PC-3 (cell line): ENCODE results near the gene ZNF385A. TPM values are rescaled to one million over a fixed set of nuclear protein-coding genes. Genes with fewer than 3 reads are reported as not detected.
A peak's percentile ranks its signal among the peaks of the same experiment; 100 is the strongest.

Experiments
- ATAC-seq: fragments of 200-7000 bp; cut with Tn5 transposase; 2 replicates; pipeline ENCODE4 v1.9.1; 2020; ENCODE audit warnings: mild to moderate bottlenecking, moderate library complexity
- BruUV-seq: library from RNA; stranded (reverse); fragments of 400-500 nt; replicated peaks from 2 replicates; lab custom pipeline; 2021; lab: Mats Ljungman, UMichigan
- CTCF ChIA-PET: fragments of 300-600 bp; sonication (Branson Sonifier 250); formaldehyde crosslinking; loops from one replicate; lab custom pipeline; 2022; ENCODE audit warnings: antibody characterized with exemption; lab: Charles Lee
- POLR2A ChIA-PET: fragments of 300-600 bp; sonication (Branson Sonifier 250); formaldehyde crosslinking; loops from one replicate; lab custom pipeline; 2022; ENCODE audit warnings: antibody characterized with exemption; ENCODE audit not compliant: unreplicated experiment; lab: Charles Lee
- DNase-seq: peaks from one replicate; pipeline ENCODE4 v3.0.0-alpha.2; 2015
- H2AFZ ChIP-seq: fragments of 300-600 bp; sonication (generic); 2 replicates; pipeline ENCODE4 v1.6.0; 2016; ENCODE audit warnings: antibody characterized with exemption, low read length
- H3F3A ChIP-seq: fragments of 300-600 bp; sonication (generic); one replicate; pipeline ENCODE4 v1.6.0; 2017; ENCODE audit warnings: antibody characterized with exemption, low read length, control low read depth, mild to moderate bottlenecking; ENCODE audit not compliant: unreplicated experiment
- H3K27ac ChIP-seq: fragments of 300-600 bp; sonication (generic); 2 replicates; pipeline ENCODE4 v1.5.1; 2016; ENCODE audit warnings: mild to moderate bottlenecking, low read length
- H3K27me3 ChIP-seq: fragments of 300-600 bp; sonication (generic); 2 replicates; pipeline ENCODE4 v1.6.1; 2016; ENCODE audit warnings: low read length, mixed read lengths
- H3K36me3 ChIP-seq: fragments of 300-600 bp; sonication (generic); 2 replicates; pipeline ENCODE4 v1.6.1; 2016; ENCODE audit warnings: low read depth, mixed run types, low read length, mixed read lengths
- H3K4me1 ChIP-seq: fragments of 300-600 bp; sonication (generic); 2 replicates; pipeline ENCODE4 v1.5.1; 2016; ENCODE audit warnings: low read length; ENCODE audit not compliant: insufficient read depth
- H3K4me2 ChIP-seq: fragments of 300-600 bp; sonication (generic); 2 replicates; pipeline ENCODE4 v1.6.0; 2016; ENCODE audit warnings: low read length
- H3K4me3 ChIP-seq: fragments of 300-600 bp; sonication (generic); 2 replicates; pipeline ENCODE4 v1.5.1; 2016; ENCODE audit warnings: mild to moderate bottlenecking, low read length, mixed read lengths
- H3K79me2 ChIP-seq: fragments of 300-600 bp; sonication (generic); 2 replicates; pipeline ENCODE4 v1.6.1; 2017; ENCODE audit warnings: low read length, mixed read lengths
- H3K9ac ChIP-seq: fragments of 300-600 bp; sonication (generic); 2 replicates; pipeline ENCODE4 v1.6.0; 2016; ENCODE audit warnings: mild to moderate bottlenecking, low read length
- H3K9me2 ChIP-seq: fragments of 300-600 bp; sonication (generic); replicated peaks from 2 replicates; pipeline ENCODE4 v1.6.1; 2016; ENCODE audit warnings: mixed run types, low read length, mixed read lengths
- H3K9me3 ChIP-seq: fragments of 300-600 bp; sonication (generic); 2 replicates; pipeline ENCODE4 v1.6.1; 2016; ENCODE audit warnings: low read length, mixed read lengths
- H4K20me1 ChIP-seq: fragments of 300-600 bp; sonication (generic); 2 replicates; pipeline ENCODE4 v1.6.1; 2016; ENCODE audit warnings: low read length, mixed read lengths
- CTCF ChIP-seq: fragments of 300-600 bp; sonication (generic); conservative IDR thresholded peaks from 2 replicates; pipeline ENCODE4 v1.5.1; 2017; ENCODE audit warnings: antibody characterized with exemption, low read depth, mild to moderate bottlenecking, low read length
- EZH2 ChIP-seq: fragments of 300-600 bp; sonication (generic); IDR thresholded peaks from one replicate; pipeline ENCODE4 v1.6.1; 2017; ENCODE audit warnings: antibody characterized with exemption, mild to moderate bottlenecking, low read length; ENCODE audit not compliant: unreplicated experiment
- EZH2phosphoT487 ChIP-seq: fragments of 300-600 bp; sonication (generic); IDR thresholded peaks from 2 replicates; pipeline ENCODE4 v1.6.1; 2018; ENCODE audit warnings: mild to moderate bottlenecking, antibody characterized with exemption, low read length, borderline replicate concordance
- intact Hi-C: fragments of 100-400 bp; cut with micrococcal nuclease; formaldehyde crosslinking; loops from 2 replicates; pipeline ENCODE4 v1.9.0; 2023
- total RNA-seq: library from RNA; depleted of rRNA; stranded (reverse); fragments of >200 nt; gene quantifications from 2 replicates; pipeline ENCODE4 v1.2.3, GENCODE V29; 2014

The ZNF385A gene
- total RNA-seq, 1 experiment from 2014 or later = 1.8 TPM

GRCh38 chr12:54379398-54380201 is 4.9 kb downstream of the ZNF385A start:
- no peaks in the 10 kb centered on the region for H3F3A ChIP-seq
- H3K4me2 ChIP-seq = peak overlapping the region; percentile 96
- peak; percentile 94 for DNase-seq
- H4K20me1 ChIP-seq = no peaks in the 10 kb centered on the region
- peak overlapping the region; percentile 95 for H2AFZ ChIP-seq
- H3K9me2 ChIP-seq = no peaks in the 10 kb centered on the region
- H3K36me3 ChIP-seq = no peaks in the 10 kb centered on the region
- H3K4me1 ChIP-seq = peaks cover 16% of the 10 kb centered on the region
- TF ChIP-seq CTCF = peak; percentile 100
- no peak for TF ChIP-seq EZH2phosphoT487
- intact Hi-C loops = loop anchor here (1.0 kb wide), 1 partner anchor 11 kb away; no protein-coding TSS in a partner anchor
- H3K9me3 ChIP-seq = no peaks in the 10 kb centered on the region
- H3K27ac ChIP-seq = peak overlapping the region; percentile 37; the same call in 1 of the 2 replicates
- ChIA-PET POLR2A (interaction anchor here (0.7 kb wide), 1 partner anchor 16 kb away, joined by 3 read pairs; no protein-coding TSS in a partner anchor), CTCF (interaction anchor here (0.6 to 2.7 kb wide), 7 partner anchors 8 to 1275 kb away, joined by 3 to 26 read pairs (median 4); no protein-coding TSS in a partner anchor)
- TSS peak; percentile 61 for BruUV-seq
- H3K9ac ChIP-seq = peak overlapping the region; percentile 54
- H3K4me3 ChIP-seq = peak overlapping the region; percentile 73
- peak; percentile 80 for ATAC-seq
- H3K27me3 ChIP-seq = no peaks in the 10 kb centered on the region
- H3K79me2 ChIP-seq = no peaks in the 10 kb centered on the region

GRCh38 chr12:54378796-54379397 is 5.6 kb downstream of the ZNF385A start:
- BruUV-seq = no TSS peak
- ChIA-PET POLR2A (interaction anchor here (0.6 to 0.7 kb wide), 2 partner anchors 16 to 535 kb away, joined by 3 read pairs; no protein-coding TSS in a partner anchor), CTCF (interaction anchor here (0.6 to 2.7 kb wide), 7 partner anchors 8 to 1276 kb away, joined by 3 to 26 read pairs (median 4); no protein-coding TSS in a partner anchor)
- H3K27ac ChIP-seq = no peak overlapping the region; the same call in 1 of the 2 replicates
- ATAC-seq = peak; percentile 92
- H3K79me2 ChIP-seq = no peaks in the 10 kb centered on the region
- peak overlapping the region; percentile 96 for H3K4me2 ChIP-seq
- TF ChIP-seq EZH2 (no peak), EZH2phosphoT487 (no peak), CTCF (no peak)
- H4K20me1 ChIP-seq = no peaks in the 10 kb centered on the region
- no peaks in the 10 kb centered on the region for H3K9me3 ChIP-seq
- no peaks in the 10 kb centered on the region for H3K27me3 ChIP-seq
- intact Hi-C loops = loop anchor here (1.0 kb wide), 1 partner anchor 11 kb away; no protein-coding TSS in a partner anchor
- H3K4me3 ChIP-seq = peak overlapping the region; percentile 73
- H3K4me1 ChIP-seq = peaks cover 23% of the 10 kb centered on the region
- H2AFZ ChIP-seq = peak overlapping the region; percentile 95
- peak; percentile 71 for DNase-seq
- peak overlapping the region; percentile 55 for H3K9ac ChIP-seq
- no peaks in the 10 kb centered on the region for H3K36me3 ChIP-seq
- no peaks in the 10 kb centered on the region for H3K9me2 ChIP-seq
- H3F3A ChIP-seq = no peaks in the 10 kb centered on the region
